H1 (cell line): ENCODE data around the gene MMUT. TPM values are rescaled to one million over a fixed set of nuclear protein-coding genes. Genes with fewer than 3 reads are reported as not detected.

Experiments
- CTCF ChIA-PET: fragments of 300-600 bp; sonication (Branson Sonifier 250); formaldehyde crosslinking; loops from one replicate; lab custom pipeline; 2021; ENCODE audit not compliant: partially characterized antibody; lab: Charles Lee
- POLR2A ChIA-PET: fragments of 300-600 bp; sonication (Branson Sonifier 250); formaldehyde crosslinking; loops from one replicate; lab custom pipeline; 2021; ENCODE audit warnings: inconsistent platforms; ENCODE audit not compliant: partially characterized antibody; lab: Charles Lee
- DNase-seq, 2 experiments: peaks; one replicate each; pipeline versions ENCODE4 v3.0.0 to v3.0.0-alpha.2; 2010 to 2022; ENCODE audit warnings: low spot score in 2 of 2, low read depth in 1 of 2, mixed read lengths in 1 of 2
- FAIRE-seq: peaks from 2 replicates; lab custom pipeline; 2011; peaks lifted over from hg19 to GRCh38; lab: Jason Lieb, UNC
- H2AFZ ChIP-seq: 2 replicates; pipeline ENCODE4 v1.8.1; 2012; ENCODE audit warnings: low read length, inconsistent platforms
- H2AK5ac ChIP-seq: 2 replicates; pipeline ENCODE4 v1.6.1; 2013; ENCODE audit warnings: low read depth, low read length
- H2BK120ac ChIP-seq: replicated peaks from 2 replicates; pipeline ENCODE3; 2013; ENCODE audit warnings: low read depth, low read length, inconsistent platforms
- H2BK12ac ChIP-seq: 2 replicates; pipeline ENCODE4 v1.6.1; 2013; ENCODE audit warnings: low read depth, low read length
- H2BK15ac ChIP-seq: 2 replicates; pipeline ENCODE4 v1.6.1; 2013; ENCODE audit warnings: low read length
- H2BK20ac ChIP-seq: 2 replicates; pipeline ENCODE4 v1.6.1; 2013; ENCODE audit warnings: low read length
- H2BK5ac ChIP-seq: 2 replicates; pipeline ENCODE4 v1.6.1; 2013; ENCODE audit warnings: low read depth, low read length
- H3K14ac ChIP-seq: 2 replicates; pipeline ENCODE4 v1.6.1; 2013; ENCODE audit warnings: inconsistent platforms; ENCODE audit not compliant: insufficient read length
- H3K18ac ChIP-seq: 2 replicates; pipeline ENCODE4 v1.6.1; 2013; ENCODE audit warnings: low read length; ENCODE audit errors: extremely low read depth
- H3K23ac ChIP-seq: 2 replicates; pipeline ENCODE4 v1.6.1; 2013; ENCODE audit warnings: inconsistent platforms; ENCODE audit not compliant: insufficient read length
- H3K23me2 ChIP-seq: 2 replicates; pipeline ENCODE4 v1.6.1; 2013; ENCODE audit warnings: low read depth, low read length
- H3K27ac ChIP-seq: 2 replicates; pipeline ENCODE4 v1.6.1; 2011; ENCODE audit warnings: low read depth, low read length, inconsistent platforms
- H3K27me3 ChIP-seq, 4 experiments: replicated peaks in 1 of 4; 1 replicate in 1 of 4; 2 replicates in 3 of 4; pipeline versions ENCODE4 v1.6.1 to v1.8.1; 2011 to 2013; ENCODE audit warnings: low read length in 3 of 4, mild to moderate bottlenecking in 3 of 4, inconsistent platforms in 2 of 4, mixed read lengths in 2 of 4, moderate library complexity in 1 of 4; ENCODE audit not compliant: control insufficient read depth in 3 of 4, insufficient read depth in 3 of 4; ENCODE audit errors: extremely low read depth in 1 of 4
- H3K36me3 ChIP-seq, 4 experiments: 2 replicates each; pipeline versions ENCODE4 v1.6.1 to v1.8.1; 2011 to 2013; ENCODE audit warnings: mild to moderate bottlenecking in 4 of 4, low read length in 3 of 4, moderate library complexity in 2 of 4, control low read depth in 1 of 4, inconsistent platforms in 1 of 4; ENCODE audit not compliant: insufficient read depth in 4 of 4, control insufficient read depth in 2 of 4
- H3K4ac ChIP-seq: replicated peaks from 2 replicates; pipeline ENCODE3; 2013; ENCODE audit warnings: low read length, low read depth, mixed read lengths, inconsistent platforms; ENCODE audit not compliant: insufficient read length
- H3K4me1 ChIP-seq, 4 experiments: replicated peaks in 1 of 4; 1 replicate in 1 of 4; 2 replicates in 3 of 4; pipeline versions ENCODE4 v1.6.1 to v1.8.1; 2011 to 2013; ENCODE audit warnings: low read length in 3 of 4, inconsistent platforms in 2 of 4, mixed read lengths in 1 of 4; ENCODE audit not compliant: insufficient read depth in 4 of 4, control insufficient read depth in 3 of 4
- H3K4me2 ChIP-seq, 2 experiments: 2 replicates each; pipeline versions ENCODE4 v1.6.1 to v1.8.1; 2011 to 2013; ENCODE audit warnings: low read depth in 2 of 2, low read length in 2 of 2, control low read depth in 1 of 2, inconsistent platforms in 1 of 2, mild to moderate bottlenecking in 1 of 2; ENCODE audit not compliant: insufficient read depth in 1 of 2
- H3K4me3 ChIP-seq, 4 experiments: fragments of 200-600, 300-600 bp in 1 of 4; sonication (generic), shearing (Covaris generic), sonication (Bioruptor Twin) in 1 of 4; 2 replicates each; pipeline versions ENCODE4 v1.5.1 to v1.8.1; 2011 to 2016; ENCODE audit warnings: low read length in 4 of 4, low read depth in 3 of 4, control low read depth in 2 of 4, inconsistent platforms in 2 of 4, mild to moderate bottlenecking in 2 of 4, mixed read lengths in 1 of 4, moderate library complexity in 1 of 4; ENCODE audit not compliant: insufficient read depth in 2 of 4; ENCODE audit errors: extremely low read depth in 1 of 4
- H3K56ac ChIP-seq: replicated peaks from 2 replicates; pipeline ENCODE3; 2013; ENCODE audit warnings: low read depth, mild to moderate bottlenecking, mixed read lengths, low read length, inconsistent platforms; ENCODE audit not compliant: insufficient read length
- H3K79me1 ChIP-seq: 2 replicates; pipeline ENCODE4 v1.6.1; 2013; ENCODE audit warnings: low read depth, low read length, control low read depth
- H3K79me2 ChIP-seq, 2 experiments: 2 replicates each; pipeline versions ENCODE4 v1.6.1 to v1.8.1; 2012 to 2013; ENCODE audit warnings: low read length in 2 of 2, mild to moderate bottlenecking in 2 of 2, inconsistent platforms in 1 of 2; ENCODE audit not compliant: insufficient read depth in 2 of 2, control insufficient read depth in 1 of 2
- H3K9ac ChIP-seq, 4 experiments: replicated peaks in 1 of 4; 1 replicate in 1 of 4; 2 replicates in 3 of 4; pipeline versions ENCODE4 v1.6.1 to v1.8.1; 2011 to 2013; ENCODE audit warnings: low read depth in 3 of 4, low read length in 3 of 4, control low read depth in 2 of 4, mild to moderate bottlenecking in 2 of 4, moderate library complexity in 2 of 4, inconsistent platforms in 1 of 4; ENCODE audit errors: extremely low read depth in 1 of 4
- H3K9me3 ChIP-seq, 2 experiments: 2 replicates each; pipeline versions ENCODE4 v1.6.1 to v1.8.1; 2012 to 2013; ENCODE audit warnings: mild to moderate bottlenecking in 2 of 2, moderate library complexity in 2 of 2, control low read depth in 1 of 2, inconsistent platforms in 1 of 2, low read depth in 1 of 2, low read length in 1 of 2, mixed read lengths in 1 of 2; ENCODE audit not compliant: insufficient read depth in 2 of 2
- H4K20me1 ChIP-seq, 2 experiments: replicated peaks in 1 of 2; 2 replicates each; pipeline versions ENCODE3 to v1.8.1; 2011 to 2013; ENCODE audit warnings: inconsistent platforms in 2 of 2, low read length in 2 of 2, mild to moderate bottlenecking in 1 of 2; ENCODE audit not compliant: insufficient read depth in 2 of 2, control insufficient read depth in 1 of 2
- H4K5ac ChIP-seq: 2 replicates; pipeline ENCODE4 v1.6.1; 2013; ENCODE audit warnings: low read length, low read depth, mixed read lengths, inconsistent platforms; ENCODE audit not compliant: insufficient read length
- H4K8ac ChIP-seq: 2 replicates; pipeline ENCODE4 v1.8.0; 2013; ENCODE audit warnings: mild to moderate bottlenecking, moderate library complexity, low read length, inconsistent platforms; ENCODE audit not compliant: insufficient read depth; ENCODE audit errors: extremely low read depth
- H4K91ac ChIP-seq: replicated peaks from 2 replicates; pipeline ENCODE3; 2013; ENCODE audit warnings: low read length, mixed read lengths, inconsistent platforms; ENCODE audit not compliant: insufficient read length
- BRCA1 ChIP-seq: IDR thresholded peaks from 2 replicates; pipeline ENCODE4 v1.6.1; 2012; ENCODE audit warnings: low read depth, low read length, improper control_type of control experiment
- CREB1 ChIP-seq: IDR thresholded peaks from 2 replicates; pipeline ENCODE4 v1.6.1; 2012; ENCODE audit warnings: inconsistent platforms
- CTBP2 ChIP-seq: IDR thresholded peaks from 2 replicates; pipeline ENCODE4 v1.7.0; 2011; ENCODE audit warnings: borderline replicate concordance, mild to moderate bottlenecking, moderate library complexity, mixed read lengths, low read length; ENCODE audit not compliant: insufficient read depth, insufficient read length
- EGR1 ChIP-seq: IDR thresholded peaks from 2 replicates; pipeline ENCODE4 v1.6.1; 2011; ENCODE audit warnings: low read depth, low read length, borderline replicate concordance
- KDM1A ChIP-seq: fragments of 200-600, 300-600 bp; sonication (generic); IDR thresholded peaks from 2 replicates; pipeline ENCODE4 v1.7.1; 2016; ENCODE audit warnings: mild to moderate bottlenecking, low read length, borderline replicate concordance
- RNF2 ChIP-seq: fragments of 200-900, 300-1000 bp; sonication (generic); IDR thresholded peaks from 2 replicates; pipeline ENCODE4 v1.7.1; 2016; ENCODE audit warnings: borderline replicate concordance, low read depth, mild to moderate bottlenecking, antibody characterized with exemption, low read length; ENCODE audit not compliant: poor library complexity, severe bottlenecking; ENCODE audit errors: missing control alignments
- SIRT6 ChIP-seq: IDR thresholded peaks from one replicate; pipeline ENCODE4 v1.7.1; 2012; ENCODE audit warnings: low read length, inconsistent platforms
- SIX5 ChIP-seq: IDR thresholded peaks from 2 replicates; pipeline ENCODE4 v1.6.1; 2011; ENCODE audit warnings: mild to moderate bottlenecking, low read depth, low read length
- SP1 ChIP-seq: IDR thresholded peaks from 2 replicates; pipeline ENCODE4 v1.6.1; 2011; ENCODE audit warnings: low read depth, low read length
- SP2 ChIP-seq: IDR thresholded peaks from 2 replicates; pipeline ENCODE4 v1.6.1; 2012; ENCODE audit warnings: mild to moderate bottlenecking, low read length, inconsistent platforms
- YY1 ChIP-seq: IDR thresholded peaks from 2 replicates; pipeline ENCODE4 v1.6.1; 2011; ENCODE audit warnings: low read depth, mild to moderate bottlenecking, low read length
- WGBS, 2 experiments: shearing (Covaris generic) in 1 of 2; methylation state at CpG; one replicate each; pipeline versions ENCODE4 v1.1.6 to v1.1.7; 2013 to 2015; ENCODE audit warnings: low lambda C conversion rate in 2 of 2, mixed read lengths in 2 of 2, inconsistent platforms in 1 of 2, low coverage in 1 of 2, missing lambda C conversion rate in 1 of 2; ENCODE audit not compliant: insufficient replicate concordance in 2 of 2, insufficient coverage in 1 of 2, insufficient read length in 1 of 2; ENCODE audit errors: extremely low coverage in 1 of 2, missing lambda C conversion rate in 1 of 2; 5-methylcytosine and 5-hydroxymethylcytosine counted together
- polyA plus RNA-seq, 7 experiments: library from polyadenylated mRNA; depleted of rRNA in 3 of 7; stranded (reverse) in 5 of 7; unstranded in 2 of 7; fragments of >200 nt in 5 of 7; fragments of 200-250 nt in 2 of 7; gene quantifications; 1 replicate in 5 of 7; 2 replicates in 1 of 7; 4 replicates in 1 of 7; pipeline versions ENCODE4 v1.2.1 to v1.2.3, GENCODE V29; 2011 to 2013; ENCODE audit warnings: missing spikeins in 2 of 7, mixed read lengths in 2 of 7
- total RNA-seq: library from RNA; stranded (reverse); fragmentation: NEBNext Ultra II Directional; extraction: Animal tissue kit (Norgen Biotek cat#: 25700); gene quantifications from 2 replicates; pipeline ENCODE4 v1.2.1, GENCODE V29; 2021

The MMUT gene
- total and polyA plus RNA-seq, 2 of the 8 experiments (the other 6 are each of a cell fraction or from before 2014, with no cell fraction given): 5.2 to 13.0 TPM

DNA sequence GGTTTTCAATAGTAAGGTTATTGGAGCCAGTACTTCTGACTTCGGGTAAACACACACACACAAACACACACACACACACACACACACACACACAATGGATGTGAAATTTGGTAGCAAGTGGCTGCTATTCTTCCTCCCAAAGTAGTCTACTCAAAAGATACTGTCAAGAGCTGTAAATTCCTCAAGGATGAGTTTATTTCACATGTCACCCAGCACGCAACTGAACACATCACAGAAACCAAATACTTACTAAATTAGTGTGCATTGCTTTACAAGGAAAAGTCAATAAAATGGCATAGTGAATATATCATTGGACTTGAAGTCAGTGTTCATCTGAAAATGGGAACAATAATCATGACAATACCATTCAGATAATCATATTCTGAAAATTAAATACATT, 32.9 kb downstream of the MMUT start:
- Histone ChIP-seq H3K18ac (no peak overlapping the region), H3K4ac (no peak overlapping the region), H3K27ac (no peak overlapping the region), H2BK20ac (no peak overlapping the region), H2BK12ac (no peak overlapping the region), H3K23me2 (no peaks in the 10 kb centered on the region), H3K36me3 (peaks cover 0 to 4% (median 0%) of the 10 kb centered on the region in 4 experiments; a peak in 2 of 8 replicates), H4K8ac (no peak overlapping the region), H2BK15ac (no peak overlapping the region), H2BK5ac (no peak overlapping the region), H2AFZ (no peak overlapping the region), H3K23ac (no peak overlapping the region), H3K9ac (no peak overlapping the region)
- CTCF ChIA-PET: no interaction called here
- no peak for TF ChIP-seq BRCA1
- no peak for TF ChIP-seq KDM1A
- no peak for TF ChIP-seq YY1
- no peak for TF ChIP-seq RNF2
- no peak for TF ChIP-seq SIRT6
- TF ChIP-seq CTBP2: no peak
- no peak for TF ChIP-seq SP1
- no peak for TF ChIP-seq SP2
- TF ChIP-seq EGR1: no peak
- TF ChIP-seq SIX5: no peak
- TF ChIP-seq CREB1: no peak
- TF ChIP-seq, all 59 proteins: peak for 0
- H3K14ac ChIP-seq: no peak overlapping the region
- no peak overlapping the region for H3K4me2 ChIP-seq
- POLR2A ChIA-PET: no interaction called here
- no peak overlapping the region for H3K4me3 ChIP-seq
- no peaks in the 10 kb centered on the region for H3K79me1 ChIP-seq
- H3K56ac ChIP-seq: no peak overlapping the region
- WGBS, 2 experiments: 66% methylated on average over 2 of the region's 2 CpGs; no CpG with 5 or more reads in 1 of the 2 experiments
- H3K27me3 ChIP-seq: no peaks in the 10 kb centered on the region
- no peak overlapping the region for H2BK120ac ChIP-seq
- no peak overlapping the region for H2AK5ac ChIP-seq
- FAIRE-seq (no peak), DNase-seq (no peak)
- no peaks in the 10 kb centered on the region for H3K79me2 ChIP-seq
- H4K91ac ChIP-seq: no peak overlapping the region
- no peak overlapping the region for H4K5ac ChIP-seq
- no peaks in the 10 kb centered on the region for H4K20me1 ChIP-seq
- no peaks in the 10 kb centered on the region for H3K4me1 ChIP-seq
- H3K9me3 ChIP-seq: no peaks in the 10 kb centered on the region
